Brain microvascular endothelial cell (primary cell): ENCODE measurements around the gene ZFPM1.

Experiments
- DNase-seq: peaks from one replicate; pipeline ENCODE4 v3.0.0-alpha.2; 2020
- H3K27ac ChIP-seq: fragments of 250-450 bp; sonication (Bioruptor Pico); 2 replicates; pipeline ENCODE4 v1.5.1; 2020; ENCODE audit warnings: mild to moderate bottlenecking, moderate library complexity
- H3K27me3 ChIP-seq: fragments of 250-450 bp; sonication (Bioruptor Pico); replicated peaks from 2 replicates; pipeline ENCODE4 v1.5.1; 2020; ENCODE audit warnings: mild to moderate bottlenecking
- H3K36me3 ChIP-seq: fragments of 250-450 bp; sonication (Bioruptor Pico); replicated peaks from 2 replicates; pipeline ENCODE4 v1.5.1; 2020; ENCODE audit warnings: mild to moderate bottlenecking
- H3K4me3 ChIP-seq: 2 replicates; pipeline ENCODE4 v1.5.1; 2011; ENCODE audit warnings: low read depth, mild to moderate bottlenecking, control low read depth, low read length, moderate library complexity
- in situ Hi-C: cut with HindIII; loops from 2 replicates; pipeline ENCODE4 v1.10.0; 2017; ENCODE audit warnings: low sequenced_read_pairs, low pct_ligation_motif_present
- TF ChIP-seq, protein P1 (sequence below): IDR thresholded peaks from 2 replicates; pipeline ENCODE4 v1.5.1; 2011; ENCODE audit warnings: low read depth, mild to moderate bottlenecking, moderate library complexity, low read length, control low read depth, inconsistent platforms; ENCODE audit errors: missing control alignments

The ZFPM1 gene

DNA sequence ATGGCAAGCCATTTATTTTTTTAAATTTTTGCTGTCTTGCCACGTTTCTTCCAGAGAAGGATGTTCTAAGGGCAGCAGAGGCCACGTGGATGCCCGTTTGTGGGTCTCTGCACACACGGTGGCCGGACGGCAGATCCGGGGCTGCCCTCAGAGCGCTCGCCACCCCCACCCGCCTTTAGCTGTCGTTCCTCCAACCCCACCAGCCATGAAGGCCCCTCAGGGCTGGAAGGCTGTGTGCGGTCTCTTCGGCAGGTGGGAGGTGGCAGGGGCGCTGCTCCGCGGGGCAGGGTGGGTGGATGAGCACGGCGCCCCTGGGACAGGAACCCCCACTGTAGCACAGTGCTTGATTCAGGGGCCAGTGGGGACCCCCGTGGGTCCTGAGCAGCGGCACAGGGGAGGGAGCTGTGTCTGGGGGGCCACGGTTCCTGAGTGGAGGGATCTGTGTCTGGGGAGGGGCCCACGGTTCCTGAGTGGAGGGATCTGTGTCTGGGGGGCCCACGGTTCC is 49.7 kb downstream of the ZFPM1 start:
- H3K27me3 ChIP-seq, result no peaks in the 10 kb centered on the region
- in situ Hi-C loops, result no loop called here
- no peak overlapping the region for H3K4me3 ChIP-seq
- no peak for DNase-seq
- no peaks in the 10 kb centered on the region for H3K36me3 ChIP-seq
- TF ChIP-seq, protein P1, sequence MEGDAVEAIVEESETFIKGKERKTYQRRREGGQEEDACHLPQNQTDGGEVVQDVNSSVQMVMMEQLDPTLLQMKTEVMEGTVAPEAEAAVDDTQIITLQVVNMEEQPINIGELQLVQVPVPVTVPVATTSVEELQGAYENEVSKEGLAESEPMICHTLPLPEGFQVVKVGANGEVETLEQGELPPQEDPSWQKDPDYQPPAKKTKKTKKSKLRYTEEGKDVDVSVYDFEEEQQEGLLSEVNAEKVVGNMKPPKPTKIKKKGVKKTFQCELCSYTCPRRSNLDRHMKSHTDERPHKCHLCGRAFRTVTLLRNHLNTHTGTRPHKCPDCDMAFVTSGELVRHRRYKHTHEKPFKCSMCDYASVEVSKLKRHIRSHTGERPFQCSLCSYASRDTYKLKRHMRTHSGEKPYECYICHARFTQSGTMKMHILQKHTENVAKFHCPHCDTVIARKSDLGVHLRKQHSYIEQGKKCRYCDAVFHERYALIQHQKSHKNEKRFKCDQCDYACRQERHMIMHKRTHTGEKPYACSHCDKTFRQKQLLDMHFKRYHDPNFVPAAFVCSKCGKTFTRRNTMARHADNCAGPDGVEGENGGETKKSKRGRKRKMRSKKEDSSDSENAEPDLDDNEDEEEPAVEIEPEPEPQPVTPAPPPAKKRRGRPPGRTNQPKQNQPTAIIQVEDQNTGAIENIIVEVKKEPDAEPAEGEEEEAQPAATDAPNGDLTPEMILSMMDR, result no peak
- H3K27ac ChIP-seq, result no peak overlapping the region

- Histone ChIP-seq H3K27ac (no peak overlapping the region), H3K36me3 (no peaks in the 10 kb centered on the region), H3K27me3 (no peaks in the 10 kb centered on the region), H3K4me3 (no peak overlapping the region)
- TF ChIP-seq, protein P1, result no peak
- in situ Hi-C loops, result no loop called here
- DNase-seq, result peak; percentile 39
Observed at GRCh38 chr16:88503374-88503770, 50.3 kb downstream of the ZFPM1 start.

GRCh38 chr16:88503771-88504488 is 50.9 kb downstream of the ZFPM1 start:
- Histone ChIP-seq H3K4me3 (no peak overlapping the region), H3K27me3 (no peaks in the 10 kb centered on the region), H3K27ac (no peak overlapping the region), H3K36me3 (no peaks in the 10 kb centered on the region)
- in situ Hi-C loops, result no loop called here
- TF ChIP-seq, protein P1, result no peak
- no peak for DNase-seq

GRCh38 chr16:88504489-88505404 is 51.7 kb downstream of the ZFPM1 start:
- Histone ChIP-seq H3K27me3 (no peaks in the 10 kb centered on the region), H3K27ac (no peak overlapping the region), H3K36me3 (no peaks in the 10 kb centered on the region), H3K4me3 (no peak overlapping the region)
- in situ Hi-C loops, result no loop called here
- TF ChIP-seq, protein P1, result no peak
- DNase-seq, result no peak

GRCh38 chr16:88505405-88506082 is 52.5 kb downstream of the ZFPM1 start:
- DNase-seq, result no peak
- Histone ChIP-seq H3K4me3 (no peak overlapping the region), H3K36me3 (no peaks in the 10 kb centered on the region), H3K27me3 (no peaks in the 10 kb centered on the region), H3K27ac (no peak overlapping the region)
- TF ChIP-seq, protein P1, result peak; percentile 70
- in situ Hi-C loops, result no loop called here
